AG04450 (cell line): Measurements from ENCODE around the gene MYL12A. TPM values are rescaled to one million over a fixed set of nuclear protein-coding genes. Genes with fewer than 3 reads are reported as not detected.

Source experiments
- CTCF ChIA-PET: fragments of 300-600, 350-600 bp; formaldehyde crosslinking; extraction: SDS; loops from one replicate; lab custom pipeline; 2022; ENCODE audit warnings: antibody characterized with exemption, inconsistent platforms; lab: Charles Lee
- POLR2A ChIA-PET: fragments of 350-600 bp; formaldehyde crosslinking; extraction: SDS; loops from one replicate; lab custom pipeline; 2021; ENCODE audit warnings: antibody characterized with exemption, inconsistent platforms; lab: Yijun Ruan, JAX
- DNase-seq: peaks from one replicate; pipeline ENCODE4 v3.0.0-alpha.2; 2011; ENCODE audit warnings: low read depth, low spot score
- H3K27ac ChIP-seq: one replicate; pipeline ENCODE4 v1.5.1; 2012; ENCODE audit warnings: low read depth, low read length, control low read depth
- H3K27me3 ChIP-seq: one replicate; pipeline ENCODE4 v1.6.0; 2012; ENCODE audit warnings: low read length; ENCODE audit not compliant: control insufficient read depth, insufficient read depth
- H3K4me3 ChIP-seq: 2 replicates; pipeline ENCODE4 v1.5.1; 2011; ENCODE audit warnings: mild to moderate bottlenecking, low read depth, low read length, control low read depth
- H3K9me3 ChIP-seq: 2 replicates; pipeline ENCODE4 v1.5.1; 2012; ENCODE audit warnings: low read length; ENCODE audit not compliant: control insufficient read depth, insufficient read depth
- polyA plus RNA-seq: library from polyadenylated mRNA; depleted of rRNA; stranded (reverse); fragments of >200 nt; gene quantifications from 2 replicates; pipeline ENCODE4 v1.2.3, GENCODE V29; 2011; rRNA removed
- TF ChIP-seq, protein P1 (sequence below): IDR thresholded peaks from 2 replicates; pipeline ENCODE4 v1.5.1; 2011; ENCODE audit warnings: low read depth, low read length, control low read depth, inconsistent platforms

The MYL12A gene
- polyA plus RNA-seq, 1 experiment = 751 TPM

DNA sequence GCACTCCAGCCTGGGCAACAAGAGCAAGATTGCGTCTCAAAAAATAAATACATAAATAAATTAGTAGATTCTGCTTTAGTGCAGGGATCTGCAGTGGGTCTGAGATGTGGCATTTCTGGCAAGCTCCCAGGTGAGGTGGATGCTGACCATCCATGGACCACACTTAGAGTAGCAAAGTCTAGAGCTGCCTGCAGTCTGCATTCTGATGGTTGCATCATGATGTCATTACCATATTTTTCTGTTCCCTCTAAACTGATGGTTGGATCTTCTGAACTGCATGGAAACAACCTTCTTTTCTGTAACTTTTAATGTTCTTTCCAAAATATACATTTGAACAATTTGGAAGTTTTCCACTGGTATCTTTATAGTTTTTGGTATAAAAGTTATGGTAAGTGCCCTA, 57.2 kb downstream of the MYL12A start:
- H3K27ac ChIP-seq = no peak overlapping the region
- DNase-seq = no peak
- POLR2A ChIA-PET = no interaction called here
- H3K4me3 ChIP-seq = no peak overlapping the region
- no peaks in the 10 kb centered on the region for H3K27me3 ChIP-seq
- CTCF ChIA-PET = no interaction called here
- H3K9me3 ChIP-seq = no peaks in the 10 kb centered on the region
- TF ChIP-seq, protein P1, sequence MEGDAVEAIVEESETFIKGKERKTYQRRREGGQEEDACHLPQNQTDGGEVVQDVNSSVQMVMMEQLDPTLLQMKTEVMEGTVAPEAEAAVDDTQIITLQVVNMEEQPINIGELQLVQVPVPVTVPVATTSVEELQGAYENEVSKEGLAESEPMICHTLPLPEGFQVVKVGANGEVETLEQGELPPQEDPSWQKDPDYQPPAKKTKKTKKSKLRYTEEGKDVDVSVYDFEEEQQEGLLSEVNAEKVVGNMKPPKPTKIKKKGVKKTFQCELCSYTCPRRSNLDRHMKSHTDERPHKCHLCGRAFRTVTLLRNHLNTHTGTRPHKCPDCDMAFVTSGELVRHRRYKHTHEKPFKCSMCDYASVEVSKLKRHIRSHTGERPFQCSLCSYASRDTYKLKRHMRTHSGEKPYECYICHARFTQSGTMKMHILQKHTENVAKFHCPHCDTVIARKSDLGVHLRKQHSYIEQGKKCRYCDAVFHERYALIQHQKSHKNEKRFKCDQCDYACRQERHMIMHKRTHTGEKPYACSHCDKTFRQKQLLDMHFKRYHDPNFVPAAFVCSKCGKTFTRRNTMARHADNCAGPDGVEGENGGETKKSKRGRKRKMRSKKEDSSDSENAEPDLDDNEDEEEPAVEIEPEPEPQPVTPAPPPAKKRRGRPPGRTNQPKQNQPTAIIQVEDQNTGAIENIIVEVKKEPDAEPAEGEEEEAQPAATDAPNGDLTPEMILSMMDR = no peak

DNA sequence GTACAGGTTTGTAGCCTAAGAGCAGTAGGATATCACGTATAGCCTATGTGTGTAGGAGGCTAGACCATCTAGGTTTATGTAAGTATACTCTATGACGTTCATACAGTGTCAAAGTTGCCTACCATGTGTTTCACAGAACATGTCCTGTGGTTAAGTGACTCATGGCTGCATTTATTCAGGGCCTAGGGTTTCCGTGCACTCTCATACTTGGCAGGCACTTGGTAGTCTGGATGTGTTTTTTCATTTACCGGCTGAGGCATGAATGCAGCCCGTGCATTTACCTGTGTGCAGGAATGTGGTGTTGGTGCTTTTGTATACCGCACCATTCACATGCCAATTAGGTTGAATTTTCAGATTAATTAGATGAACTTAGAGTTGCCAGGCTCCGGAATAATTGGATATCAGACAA, 57.8 kb downstream of the MYL12A start:
- Histone ChIP-seq H3K27ac (peak overlapping the region; percentile 80), H3K9me3 (no peaks in the 10 kb centered on the region), H3K4me3 (no peak overlapping the region), H3K27me3 (no peaks in the 10 kb centered on the region)
- peak; percentile 93 for DNase-seq
- TF ChIP-seq, protein P1 = no peak
- POLR2A ChIA-PET = interaction anchor here (0.6 kb wide), 1 partner anchor 143 kb away, joined by 4 read pairs; no protein-coding TSS in a partner anchor
- CTCF ChIA-PET = interaction anchor here (1.0 kb wide), 2 partner anchors 12 to 289 kb away, joined by 3 to 7 read pairs; no protein-coding TSS in a partner anchor

Other genes starting within 250 kb of the MYL12A start
- gene LPIN2, start 234.7 kb upstream of the MYL12A start, polyA plus RNA-seq = 41.9 and 46.7 TPM in 2 replicates
- gene MYOM1, start 27.8 kb upstream of the MYL12A start, polyA plus RNA-seq = 0.02 and 0.04 TPM in 2 replicates
- gene MYL12B, start 14.3 kb downstream of the MYL12A start, polyA plus RNA-seq = 682 and 787 TPM in 2 replicates
- 60.6 and 61.1 TPM in 2 replicates for gene TGIF1, start 202.4 kb downstream of the MYL12A start, polyA plus RNA-seq